WTC11 (cell line): Measurements from ENCODE around the gene BRD1. TPM values are rescaled to one million over a fixed set of nuclear protein-coding genes. Genes with fewer than 3 reads are reported as not detected.
A peak's percentile ranks its signal among the peaks of the same experiment; 100 is the strongest.

Source experiments
- ETV6 ChIP-seq: sonication (generic); formaldehyde crosslinking; IDR thresholded peaks from 2 replicates; pipeline ENCODE4 v1.8.1; 2022; ENCODE audit warnings: mild to moderate bottlenecking, missing genetic modification reagents
- MYBL2 ChIP-seq: sonication (generic); formaldehyde crosslinking; IDR thresholded peaks from 2 replicates; pipeline ENCODE4 v1.8.1; 2023; ENCODE audit warnings: mild to moderate bottlenecking, moderate library complexity, missing genetic modification reagents
- NFYB ChIP-seq: sonication (generic); formaldehyde crosslinking; conservative IDR thresholded peaks from 2 replicates; pipeline ENCODE4 v1.8.0; 2022; ENCODE audit warnings: low read depth, missing genetic modification reagents
- NR1H2 ChIP-seq: sonication (generic); formaldehyde crosslinking; IDR thresholded peaks from 2 replicates; pipeline ENCODE4 v1.9.0; 2021; ENCODE audit warnings: mild to moderate bottlenecking, moderate library complexity, missing genetic modification reagents
- OVOL2 ChIP-seq: fragments of 250-450 bp; sonication (Bioruptor Pico); IDR thresholded peaks from 2 replicates; pipeline ENCODE4 v1.9.0; 2021; ENCODE audit warnings: mild to moderate bottlenecking, borderline replicate concordance
- RELA ChIP-seq: sonication (generic); formaldehyde crosslinking; IDR thresholded peaks from 2 replicates; pipeline ENCODE4 v1.8.1; 2022; ENCODE audit warnings: missing genetic modification reagents, mild to moderate bottlenecking, borderline replicate concordance
- SOX15 ChIP-seq: fragments of 250-450 bp; sonication (Bioruptor Pico); IDR thresholded peaks from 2 replicates; pipeline ENCODE4 v1.9.0; 2021; ENCODE audit warnings: mild to moderate bottlenecking
- SP1 ChIP-seq: sonication (generic); formaldehyde crosslinking; conservative IDR thresholded peaks from 2 replicates; pipeline ENCODE4 v1.8.1; 2022; ENCODE audit warnings: missing genetic modification reagents
- TCF7 ChIP-seq: sonication (generic); formaldehyde crosslinking; IDR thresholded peaks from 2 replicates; pipeline ENCODE4 v1.8.0; 2022; ENCODE audit warnings: mild to moderate bottlenecking, low read depth, missing genetic modification reagents, moderate library complexity
- TEAD1 ChIP-seq: sonication (generic); formaldehyde crosslinking; IDR thresholded peaks from 2 replicates; pipeline ENCODE4 v1.8.0; 2022; ENCODE audit warnings: mild to moderate bottlenecking, missing genetic modification reagents
- TP53 ChIP-seq: sonication (generic); formaldehyde crosslinking; IDR thresholded peaks from 2 replicates; pipeline ENCODE4 v1.8.1; 2023; ENCODE audit warnings: mild to moderate bottlenecking, missing genetic modification reagents
- ZNF219 ChIP-seq: sonication (generic); formaldehyde crosslinking; IDR thresholded peaks from 2 replicates; pipeline ENCODE4 v1.8.0; 2023; ENCODE audit warnings: missing genetic modification reagents, mild to moderate bottlenecking, borderline replicate concordance
- ZNF317 ChIP-seq: sonication (generic); formaldehyde crosslinking; IDR thresholded peaks from 2 replicates; pipeline ENCODE4 v1.8.1; 2023; ENCODE audit warnings: low read depth, mild to moderate bottlenecking, moderate library complexity, missing genetic modification reagents, borderline replicate concordance
- ZNF396 ChIP-seq: fragments of 250-450 bp; sonication (Bioruptor Pico); IDR thresholded peaks from 2 replicates; pipeline ENCODE4 v1.8.0; 2021; ENCODE audit warnings: mild to moderate bottlenecking, moderate library complexity, borderline replicate concordance
- ZNF423 ChIP-seq: fragments of 250-450 bp; sonication (Bioruptor Pico); IDR thresholded peaks from 2 replicates; pipeline ENCODE4 v2.1.2; 2022; ENCODE audit warnings: mild to moderate bottlenecking, moderate library complexity
- total RNA-seq: library from RNA; stranded (reverse); gene quantifications from 3 replicates; pipeline ENCODE4 v1.2.3, GENCODE V29; 2021
- TF ChIP-seq, protein P1 (sequence below): sonication (generic); formaldehyde crosslinking; IDR thresholded peaks from 2 replicates; pipeline ENCODE4 v1.8.1; 2022; ENCODE audit warnings: mild to moderate bottlenecking, moderate library complexity, missing genetic modification reagents
- TF ChIP-seq, protein P2 (sequence below): sonication (generic); formaldehyde crosslinking; IDR thresholded peaks from 2 replicates; pipeline ENCODE4 v1.8.1; 2022; ENCODE audit warnings: mild to moderate bottlenecking, missing genetic modification reagents, moderate library complexity, borderline replicate concordance
- TF ChIP-seq, protein P3 (sequence below): fragments of 200-600 bp; IDR thresholded peaks from 2 replicates; pipeline ENCODE4 v1.8.0; 2022; ENCODE audit warnings: antibody characterized with exemption
- TF ChIP-seq, protein P4 (sequence below): sonication (generic); formaldehyde crosslinking; conservative IDR thresholded peaks from 2 replicates; pipeline ENCODE4 v1.8.1; 2022; ENCODE audit warnings: mild to moderate bottlenecking, missing genetic modification reagents
- TF ChIP-seq, protein P5 (sequence below): sonication (generic); formaldehyde crosslinking; IDR thresholded peaks from 2 replicates; pipeline ENCODE4 v1.8.1; 2023; ENCODE audit warnings: mild to moderate bottlenecking, missing genetic modification reagents, moderate library complexity
- TF ChIP-seq, protein P6 (sequence below): sonication (generic); formaldehyde crosslinking; IDR thresholded peaks from 2 replicates; pipeline ENCODE4 v1.8.0; 2023; ENCODE audit warnings: missing genetic modification reagents
- TF ChIP-seq, protein P7 (sequence below): sonication (generic); formaldehyde crosslinking; IDR thresholded peaks from 2 replicates; pipeline ENCODE4 v1.8.0; 2022; ENCODE audit warnings: mild to moderate bottlenecking, missing genetic modification reagents
- TF ChIP-seq, protein P8 (sequence below): sonication (generic); formaldehyde crosslinking; IDR thresholded peaks from 2 replicates; pipeline ENCODE4 v1.8.0; 2022; ENCODE audit warnings: mild to moderate bottlenecking, missing genetic modification reagents
- TF ChIP-seq, protein P9 (sequence below): sonication (generic); formaldehyde crosslinking; IDR thresholded peaks from 2 replicates; pipeline ENCODE4 v1.8.0; 2022; ENCODE audit warnings: mild to moderate bottlenecking, missing genetic modification reagents
- TF ChIP-seq, protein P10 (sequence below): sonication (generic); formaldehyde crosslinking; IDR thresholded peaks from 2 replicates; pipeline ENCODE4 v1.8.1; 2022; ENCODE audit warnings: low read depth, mild to moderate bottlenecking, moderate library complexity, missing genetic modification reagents, borderline replicate concordance

Gene BRD1
- total RNA-seq, 1 experiment from 2014 or later = 36.6 TPM

DNA sequence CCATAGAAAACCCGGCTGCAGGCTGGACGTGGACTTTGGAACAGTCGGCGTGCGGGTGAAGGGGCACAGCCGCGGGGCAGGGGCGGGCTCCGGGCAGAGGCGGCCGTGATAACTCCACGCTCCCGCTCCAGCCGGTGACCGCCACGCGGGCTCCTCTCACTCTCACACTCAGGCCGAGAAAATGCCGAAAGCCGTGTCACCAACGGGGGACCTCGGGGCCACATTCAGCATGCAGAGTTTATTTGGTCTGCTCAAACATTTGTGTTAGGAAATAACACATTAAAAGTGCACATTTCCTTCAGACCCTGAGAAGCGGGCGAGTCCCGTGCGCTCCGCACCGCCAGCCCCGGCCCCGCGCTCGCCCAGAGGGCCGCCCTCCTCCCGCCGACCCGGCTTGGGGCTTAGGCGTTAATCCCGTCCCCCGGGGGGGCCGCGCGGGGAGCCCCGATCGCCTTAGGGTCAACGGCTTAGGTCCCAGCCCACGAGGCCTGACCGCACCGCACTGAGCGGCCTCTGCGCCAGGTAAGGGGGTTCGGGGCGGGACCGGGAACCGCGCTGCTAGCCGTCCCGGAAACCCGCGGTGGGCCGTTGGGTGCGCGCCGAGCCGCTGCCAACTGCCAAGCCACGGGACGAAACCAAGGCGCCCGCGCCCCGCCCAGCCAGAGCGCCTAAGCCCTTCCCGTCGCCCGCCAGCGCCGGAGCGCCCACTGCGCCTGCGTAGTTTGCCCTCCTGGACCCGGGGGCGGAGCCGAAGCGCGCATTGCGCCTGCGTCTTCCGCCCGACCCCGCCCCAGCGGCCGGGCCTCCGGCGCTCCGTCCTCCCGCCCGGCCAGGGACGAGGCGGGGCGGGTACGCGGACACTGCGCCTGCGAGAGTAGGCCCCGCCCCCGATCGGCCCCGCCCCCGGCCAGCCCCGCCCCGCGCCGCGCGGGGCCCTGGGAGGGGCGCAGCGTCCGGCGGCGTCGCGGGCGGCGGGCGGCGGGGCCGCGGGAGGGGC is 25.5 kb upstream of the BRD1 start, which contains the start of gene ZBED4 (continued):
- TF ChIP-seq, protein P1, sequence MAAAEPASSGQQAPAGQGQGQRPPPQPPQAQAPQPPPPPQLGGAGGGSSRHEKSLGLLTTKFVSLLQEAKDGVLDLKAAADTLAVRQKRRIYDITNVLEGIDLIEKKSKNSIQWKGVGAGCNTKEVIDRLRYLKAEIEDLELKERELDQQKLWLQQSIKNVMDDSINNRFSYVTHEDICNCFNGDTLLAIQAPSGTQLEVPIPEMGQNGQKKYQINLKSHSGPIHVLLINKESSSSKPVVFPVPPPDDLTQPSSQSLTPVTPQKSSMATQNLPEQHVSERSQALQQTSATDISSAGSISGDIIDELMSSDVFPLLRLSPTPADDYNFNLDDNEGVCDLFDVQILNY (CRISPR knock-in tag) = peak; percentile 66
- TF ChIP-seq ZNF219 (no peak), ETV6 (CRISPR knock-in tag) (peak; percentile 61; the same call in 1 of the 2 replicates), SOX15 (no peak), OVOL2 (CRISPR knock-in tag) (no peak), NFYB (no peak), TCF7 (CRISPR knock-in tag) (no peak), RELA (CRISPR knock-in tag) (no peak), ZNF396 (no peak), ZNF423 (CRISPR knock-in tag) (peak; percentile 87), SP1 (CRISPR knock-in tag) (peak; percentile 85), NR1H2 (CRISPR knock-in tag) (no peak), TP53 (CRISPR knock-in tag) (0 out of 2 replicates have a peak, but pooled peaks have one; percentile 51), ZNF317 (peak; percentile 22; the same call in 1 of the 2 replicates), MYBL2 (CRISPR knock-in tag) (0 out of 2 replicates have a peak, but pooled peaks have one; percentile 18), TEAD1 (CRISPR knock-in tag) (no peak)
- TF ChIP-seq, protein P2, sequence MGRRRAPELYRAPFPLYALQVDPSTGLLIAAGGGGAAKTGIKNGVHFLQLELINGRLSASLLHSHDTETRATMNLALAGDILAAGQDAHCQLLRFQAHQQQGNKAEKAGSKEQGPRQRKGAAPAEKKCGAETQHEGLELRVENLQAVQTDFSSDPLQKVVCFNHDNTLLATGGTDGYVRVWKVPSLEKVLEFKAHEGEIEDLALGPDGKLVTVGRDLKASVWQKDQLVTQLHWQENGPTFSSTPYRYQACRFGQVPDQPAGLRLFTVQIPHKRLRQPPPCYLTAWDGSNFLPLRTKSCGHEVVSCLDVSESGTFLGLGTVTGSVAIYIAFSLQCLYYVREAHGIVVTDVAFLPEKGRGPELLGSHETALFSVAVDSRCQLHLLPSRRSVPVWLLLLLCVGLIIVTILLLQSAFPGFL (CRISPR knock-in tag) = no peak
- TF ChIP-seq, protein P3, sequence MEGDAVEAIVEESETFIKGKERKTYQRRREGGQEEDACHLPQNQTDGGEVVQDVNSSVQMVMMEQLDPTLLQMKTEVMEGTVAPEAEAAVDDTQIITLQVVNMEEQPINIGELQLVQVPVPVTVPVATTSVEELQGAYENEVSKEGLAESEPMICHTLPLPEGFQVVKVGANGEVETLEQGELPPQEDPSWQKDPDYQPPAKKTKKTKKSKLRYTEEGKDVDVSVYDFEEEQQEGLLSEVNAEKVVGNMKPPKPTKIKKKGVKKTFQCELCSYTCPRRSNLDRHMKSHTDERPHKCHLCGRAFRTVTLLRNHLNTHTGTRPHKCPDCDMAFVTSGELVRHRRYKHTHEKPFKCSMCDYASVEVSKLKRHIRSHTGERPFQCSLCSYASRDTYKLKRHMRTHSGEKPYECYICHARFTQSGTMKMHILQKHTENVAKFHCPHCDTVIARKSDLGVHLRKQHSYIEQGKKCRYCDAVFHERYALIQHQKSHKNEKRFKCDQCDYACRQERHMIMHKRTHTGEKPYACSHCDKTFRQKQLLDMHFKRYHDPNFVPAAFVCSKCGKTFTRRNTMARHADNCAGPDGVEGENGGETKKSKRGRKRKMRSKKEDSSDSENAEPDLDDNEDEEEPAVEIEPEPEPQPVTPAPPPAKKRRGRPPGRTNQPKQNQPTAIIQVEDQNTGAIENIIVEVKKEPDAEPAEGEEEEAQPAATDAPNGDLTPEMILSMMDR = no peak
- TF ChIP-seq, protein P4, sequence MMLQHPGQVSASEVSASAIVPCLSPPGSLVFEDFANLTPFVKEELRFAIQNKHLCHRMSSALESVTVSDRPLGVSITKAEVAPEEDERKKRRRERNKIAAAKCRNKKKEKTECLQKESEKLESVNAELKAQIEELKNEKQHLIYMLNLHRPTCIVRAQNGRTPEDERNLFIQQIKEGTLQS = no peak
- TF ChIP-seq, protein P5, sequence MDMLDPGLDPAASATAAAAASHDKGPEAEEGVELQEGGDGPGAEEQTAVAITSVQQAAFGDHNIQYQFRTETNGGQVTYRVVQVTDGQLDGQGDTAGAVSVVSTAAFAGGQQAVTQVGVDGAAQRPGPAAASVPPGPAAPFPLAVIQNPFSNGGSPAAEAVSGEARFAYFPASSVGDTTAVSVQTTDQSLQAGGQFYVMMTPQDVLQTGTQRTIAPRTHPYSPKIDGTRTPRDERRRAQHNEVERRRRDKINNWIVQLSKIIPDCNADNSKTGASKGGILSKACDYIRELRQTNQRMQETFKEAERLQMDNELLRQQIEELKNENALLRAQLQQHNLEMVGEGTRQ = peak; percentile 13; the same call in 1 of the 2 replicates
- TF ChIP-seq, protein P6, sequence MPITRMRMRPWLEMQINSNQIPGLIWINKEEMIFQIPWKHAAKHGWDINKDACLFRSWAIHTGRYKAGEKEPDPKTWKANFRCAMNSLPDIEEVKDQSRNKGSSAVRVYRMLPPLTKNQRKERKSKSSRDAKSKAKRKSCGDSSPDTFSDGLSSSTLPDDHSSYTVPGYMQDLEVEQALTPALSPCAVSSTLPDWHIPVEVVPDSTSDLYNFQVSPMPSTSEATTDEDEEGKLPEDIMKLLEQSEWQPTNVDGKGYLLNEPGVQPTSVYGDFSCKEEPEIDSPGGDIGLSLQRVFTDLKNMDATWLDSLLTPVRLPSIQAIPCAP = 0 out of 2 replicates have a peak, but pooled peaks have one; percentile 31
- TF ChIP-seq, protein P7, sequence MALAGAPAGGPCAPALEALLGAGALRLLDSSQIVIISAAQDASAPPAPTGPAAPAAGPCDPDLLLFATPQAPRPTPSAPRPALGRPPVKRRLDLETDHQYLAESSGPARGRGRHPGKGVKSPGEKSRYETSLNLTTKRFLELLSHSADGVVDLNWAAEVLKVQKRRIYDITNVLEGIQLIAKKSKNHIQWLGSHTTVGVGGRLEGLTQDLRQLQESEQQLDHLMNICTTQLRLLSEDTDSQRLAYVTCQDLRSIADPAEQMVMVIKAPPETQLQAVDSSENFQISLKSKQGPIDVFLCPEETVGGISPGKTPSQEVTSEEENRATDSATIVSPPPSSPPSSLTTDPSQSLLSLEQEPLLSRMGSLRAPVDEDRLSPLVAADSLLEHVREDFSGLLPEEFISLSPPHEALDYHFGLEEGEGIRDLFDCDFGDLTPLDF (CRISPR knock-in tag) = no peak
- TF ChIP-seq, protein P8, sequence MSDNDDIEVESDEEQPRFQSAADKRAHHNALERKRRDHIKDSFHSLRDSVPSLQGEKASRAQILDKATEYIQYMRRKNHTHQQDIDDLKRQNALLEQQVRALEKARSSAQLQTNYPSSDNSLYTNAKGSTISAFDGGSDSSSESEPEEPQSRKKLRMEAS = peak; percentile 24; the same call in 1 of the 2 replicates
- TF ChIP-seq, protein P9, sequence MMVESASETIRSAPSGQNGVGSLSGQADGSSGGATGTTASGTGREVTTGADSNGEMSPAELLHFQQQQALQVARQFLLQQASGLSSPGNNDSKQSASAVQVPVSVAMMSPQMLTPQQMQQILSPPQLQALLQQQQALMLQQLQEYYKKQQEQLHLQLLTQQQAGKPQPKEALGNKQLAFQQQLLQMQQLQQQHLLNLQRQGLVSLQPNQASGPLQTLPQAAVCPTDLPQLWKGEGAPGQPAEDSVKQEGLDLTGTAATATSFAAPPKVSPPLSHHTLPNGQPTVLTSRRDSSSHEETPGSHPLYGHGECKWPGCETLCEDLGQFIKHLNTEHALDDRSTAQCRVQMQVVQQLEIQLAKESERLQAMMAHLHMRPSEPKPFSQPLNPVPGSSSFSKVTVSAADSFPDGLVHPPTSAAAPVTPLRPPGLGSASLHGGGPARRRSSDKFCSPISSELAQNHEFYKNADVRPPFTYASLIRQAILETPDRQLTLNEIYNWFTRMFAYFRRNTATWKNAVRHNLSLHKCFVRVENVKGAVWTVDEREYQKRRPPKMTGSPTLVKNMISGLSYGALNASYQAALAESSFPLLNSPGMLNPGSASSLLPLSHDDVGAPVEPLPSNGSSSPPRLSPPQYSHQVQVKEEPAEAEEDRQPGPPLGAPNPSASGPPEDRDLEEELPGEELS = 0 out of 2 replicates have a peak, but pooled peaks have one; percentile 45
- TF ChIP-seq, protein P10, sequence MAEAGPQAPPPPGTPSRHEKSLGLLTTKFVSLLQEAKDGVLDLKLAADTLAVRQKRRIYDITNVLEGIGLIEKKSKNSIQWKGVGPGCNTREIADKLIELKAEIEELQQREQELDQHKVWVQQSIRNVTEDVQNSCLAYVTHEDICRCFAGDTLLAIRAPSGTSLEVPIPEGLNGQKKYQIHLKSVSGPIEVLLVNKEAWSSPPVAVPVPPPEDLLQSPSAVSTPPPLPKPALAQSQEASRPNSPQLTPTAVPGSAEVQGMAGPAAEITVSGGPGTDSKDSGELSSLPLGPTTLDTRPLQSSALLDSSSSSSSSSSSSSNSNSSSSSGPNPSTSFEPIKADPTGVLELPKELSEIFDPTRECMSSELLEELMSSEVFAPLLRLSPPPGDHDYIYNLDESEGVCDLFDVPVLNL (CRISPR knock-in tag) = no peak
